ENCODE data around the gene MKLN1. TPM values are rescaled to one million over a fixed set of nuclear protein-coding genes. Genes with fewer than 3 reads are reported as not detected.

Gene MKLN1
- total RNA-seq, 3 donors from 2014 or later (not counting 1 experiment from before 2014, with no cell fraction given): 59.1 to 79.6 (median 65.0) TPM

GRCh38 chr7:131540491-131541162, 213.0 kb downstream of the MKLN1 start:
- no peaks in the 10 kb centered on the region for H3K4me1 ChIP-seq (ENCODE audit: control insufficient read depth, insufficient read depth, low read length)
- H3K4me1 Mint-ChIP-seq: no peaks in the 10 kb centered on the region
- H3K27ac Mint-ChIP-seq: no peak overlapping the region
- no peaks in the 10 kb centered on the region for H3K36me3 Mint-ChIP-seq
- H3K27me3 ChIP-seq (ENCODE audit: control insufficient read depth, insufficient read depth, low read length): no peaks in the 10 kb centered on the region
- TF ChIP-seq, protein P1, sequence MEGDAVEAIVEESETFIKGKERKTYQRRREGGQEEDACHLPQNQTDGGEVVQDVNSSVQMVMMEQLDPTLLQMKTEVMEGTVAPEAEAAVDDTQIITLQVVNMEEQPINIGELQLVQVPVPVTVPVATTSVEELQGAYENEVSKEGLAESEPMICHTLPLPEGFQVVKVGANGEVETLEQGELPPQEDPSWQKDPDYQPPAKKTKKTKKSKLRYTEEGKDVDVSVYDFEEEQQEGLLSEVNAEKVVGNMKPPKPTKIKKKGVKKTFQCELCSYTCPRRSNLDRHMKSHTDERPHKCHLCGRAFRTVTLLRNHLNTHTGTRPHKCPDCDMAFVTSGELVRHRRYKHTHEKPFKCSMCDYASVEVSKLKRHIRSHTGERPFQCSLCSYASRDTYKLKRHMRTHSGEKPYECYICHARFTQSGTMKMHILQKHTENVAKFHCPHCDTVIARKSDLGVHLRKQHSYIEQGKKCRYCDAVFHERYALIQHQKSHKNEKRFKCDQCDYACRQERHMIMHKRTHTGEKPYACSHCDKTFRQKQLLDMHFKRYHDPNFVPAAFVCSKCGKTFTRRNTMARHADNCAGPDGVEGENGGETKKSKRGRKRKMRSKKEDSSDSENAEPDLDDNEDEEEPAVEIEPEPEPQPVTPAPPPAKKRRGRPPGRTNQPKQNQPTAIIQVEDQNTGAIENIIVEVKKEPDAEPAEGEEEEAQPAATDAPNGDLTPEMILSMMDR (IDR thresholded peaks at IDR 0.05): no peak
- H3K36me3 ChIP-seq (ENCODE audit: control insufficient read depth, insufficient read depth, low read length): no peaks in the 10 kb centered on the region
- intact Hi-C loops (cut with micrococcal nuclease): no loop called here
- WGBS (ENCODE audit: insufficient coverage): 90% methylated on average over 18 of the region's 18 CpGs
- no peak overlapping the region for H3K27ac ChIP-seq (ENCODE audit: low read length)
- DNase-seq: no peak
- no peak for ATAC-seq
- H3K4me3 ChIP-seq (ENCODE audit: low read length): no peak overlapping the region
- no peaks in the 10 kb centered on the region for H3K9me3 Mint-ChIP-seq
- H3K9me3 ChIP-seq (ENCODE audit: control insufficient read depth, insufficient read depth, low read length): no peaks in the 10 kb centered on the region
- H3K27me3 Mint-ChIP-seq (ENCODE audit: low read depth in 2 of 2): no peaks in the 10 kb centered on the region
- H3K4me3 Mint-ChIP-seq: no peak overlapping the region

- Mint-ChIP-seq H3K27ac (no peak overlapping the region), H3K36me3 (no peaks in the 10 kb centered on the region), H3K27me3 (ENCODE audit: low read depth in 2 of 2) (no peaks in the 10 kb centered on the region), H3K4me1 (peaks cover 0 to 3% of the 10 kb centered on the region in 2 donors), H3K9me3 (no peaks in the 10 kb centered on the region), H3K4me3 (no peak overlapping the region)
- Histone ChIP-seq H3K36me3 (ENCODE audit: control insufficient read depth, insufficient read depth, low read length) (no peaks in the 10 kb centered on the region), H3K27me3 (ENCODE audit: control insufficient read depth, insufficient read depth, low read length) (no peaks in the 10 kb centered on the region), H3K4me3 (ENCODE audit: low read length) (no peak overlapping the region), H3K4me1 (ENCODE audit: control insufficient read depth, insufficient read depth, low read length) (no peaks in the 10 kb centered on the region), H3K27ac (ENCODE audit: low read length) (no peak overlapping the region), H3K9me3 (ENCODE audit: control insufficient read depth, insufficient read depth, low read length) (no peaks in the 10 kb centered on the region)
- DNase-seq: no peak
- TF ChIP-seq, protein P1 (IDR thresholded peaks at IDR 0.05): no peak
- 91% methylated on average over 5 of the region's 5 CpGs for WGBS (ENCODE audit: insufficient coverage)
- intact Hi-C loops (cut with micrococcal nuclease): no loop called here
- ATAC-seq: no peak
These were observed 215.6 kb downstream of the MKLN1 start for GRCh38 chr7:131543298-131543697.

GRCh38 chr7:131544021-131544420, 216.3 kb downstream of the MKLN1 start:
- no peaks in the 10 kb centered on the region for H3K27me3 ChIP-seq (ENCODE audit: control insufficient read depth, insufficient read depth, low read length)
- intact Hi-C loops (cut with micrococcal nuclease): no loop called here
- Mint-ChIP-seq H3K4me3 (no peak overlapping the region), H3K9me3 (no peaks in the 10 kb centered on the region), H3K4me1 (peaks cover 0 to 5% of the 10 kb centered on the region in 2 donors), H3K27me3 (ENCODE audit: low read depth in 2 of 2) (peaks cover 0 to 3% of the 10 kb centered on the region in 2 donors), H3K27ac (no peak overlapping the region), H3K36me3 (no peaks in the 10 kb centered on the region)
- H3K4me1 ChIP-seq (ENCODE audit: control insufficient read depth, insufficient read depth, low read length): no peaks in the 10 kb centered on the region
- DNase-seq (no peak), ATAC-seq (no peak)
- TF ChIP-seq, protein P1 (IDR thresholded peaks at IDR 0.05): no peak
- no peaks in the 10 kb centered on the region for H3K9me3 ChIP-seq (ENCODE audit: control insufficient read depth, insufficient read depth, low read length)
- H3K4me3 ChIP-seq (ENCODE audit: low read length): no peak overlapping the region
- H3K36me3 ChIP-seq (ENCODE audit: control insufficient read depth, insufficient read depth, low read length): no peaks in the 10 kb centered on the region
- no peak overlapping the region for H3K27ac ChIP-seq (ENCODE audit: low read length)
- WGBS (ENCODE audit: insufficient coverage): 97% methylated on average over 3 of the region's 3 CpGs
